Endodermal cell (in vitro differentiated cells): Measurements from ENCODE around the gene CIP2A. TPM values are rescaled to one million over a fixed set of nuclear protein-coding genes. Genes with fewer than 3 reads are reported as not detected.

Experiments
- DNase-seq: peaks from one replicate; pipeline ENCODE4 v3.0.0-alpha.2; 2017
- H3K27ac ChIP-seq: 2 replicates; pipeline ENCODE4 v1.5.1; 2013; ENCODE audit warnings: mild to moderate bottlenecking, low read depth, low read length, moderate library complexity
- H3K27me3 ChIP-seq: 2 replicates; pipeline ENCODE4 v1.6.1; 2013; ENCODE audit warnings: mild to moderate bottlenecking, low read length, moderate library complexity; ENCODE audit not compliant: insufficient read depth, control insufficient read depth, poor library complexity, severe bottlenecking
- H3K36me3 ChIP-seq: 2 replicates; pipeline ENCODE4 v1.7.0; 2013; ENCODE audit warnings: mild to moderate bottlenecking, low read length, moderate library complexity; ENCODE audit not compliant: control insufficient read depth, insufficient read depth
- H3K4me1 ChIP-seq: one replicate; pipeline ENCODE4 v1.7.0; 2013; ENCODE audit warnings: low read length; ENCODE audit not compliant: control insufficient read depth, insufficient read depth
- H3K4me3 ChIP-seq: 2 replicates; pipeline ENCODE4 v1.5.1; 2013; ENCODE audit warnings: mild to moderate bottlenecking, low read length, moderate library complexity
- H3K9ac ChIP-seq: 2 replicates; pipeline ENCODE4 v1.6.1; 2013; ENCODE audit warnings: mild to moderate bottlenecking, low read length, moderate library complexity; ENCODE audit not compliant: poor library complexity, severe bottlenecking; ENCODE audit errors: extremely low read depth
- H3K9me3 ChIP-seq: 2 replicates; pipeline ENCODE4 v1.6.1; 2013; ENCODE audit warnings: mild to moderate bottlenecking, low read length, moderate library complexity; ENCODE audit not compliant: control insufficient read depth
- H3K27ac Mint-ChIP-seq: 2 replicates; pipeline ENCODE4 v1.8.0; 2020; ENCODE audit warnings: mixed read lengths
- H3K27me3 Mint-ChIP-seq: 2 replicates; pipeline ENCODE4 v1.8.0; 2021; ENCODE audit warnings: mild to moderate bottlenecking, mixed read lengths; ENCODE audit not compliant: insufficient read depth
- H3K36me3 Mint-ChIP-seq: 2 replicates; pipeline ENCODE4 v1.8.0; 2020; ENCODE audit warnings: low read depth, mixed read lengths
- H3K4me1 Mint-ChIP-seq: 2 replicates; pipeline ENCODE4 v1.8.0; 2020; ENCODE audit warnings: mixed read lengths
- H3K4me3 Mint-ChIP-seq: 2 replicates; pipeline ENCODE4 v1.8.0; 2020; ENCODE audit warnings: mild to moderate bottlenecking, moderate library complexity, mixed read lengths
- H3K9me3 Mint-ChIP-seq: 2 replicates; pipeline ENCODE4 v1.8.0; 2020; ENCODE audit warnings: mild to moderate bottlenecking, mixed read lengths
- WGBS, 2 experiments: methylation state at CpG; one replicate each; pipeline versions ENCODE4 v1.1.5 to v1.1.7; 2013; ENCODE audit warnings: missing lambda C conversion rate in 2 of 2, mixed read lengths in 1 of 2; ENCODE audit not compliant: insufficient coverage in 1 of 2, insufficient read length in 1 of 2; 5-methylcytosine and 5-hydroxymethylcytosine counted together
- total RNA-seq, 2 donors: library from RNA; stranded (reverse); fragmentation: NEBNext Ultra II Directional in 1 of 2; extraction: Animal tissue kit (Norgen Biotek cat#: 25700) in 1 of 2; gene quantifications; 2 replicates in 1 of 2; 3 replicates in 1 of 2; pipeline ENCODE4 v1.2.1, GENCODE V29; 2021
- TF ChIP-seq, protein P1 (sequence below): fragments of 200-600 bp; sonication (generic); conservative IDR thresholded peaks from 2 replicates; pipeline ENCODE4 v1.5.0; 2021; ENCODE audit warnings: antibody characterized with exemption, mild to moderate bottlenecking

CIP2A gene
- total RNA-seq, 2 donors from 2014 or later: 30.3 to 43.6 TPM

DNA sequence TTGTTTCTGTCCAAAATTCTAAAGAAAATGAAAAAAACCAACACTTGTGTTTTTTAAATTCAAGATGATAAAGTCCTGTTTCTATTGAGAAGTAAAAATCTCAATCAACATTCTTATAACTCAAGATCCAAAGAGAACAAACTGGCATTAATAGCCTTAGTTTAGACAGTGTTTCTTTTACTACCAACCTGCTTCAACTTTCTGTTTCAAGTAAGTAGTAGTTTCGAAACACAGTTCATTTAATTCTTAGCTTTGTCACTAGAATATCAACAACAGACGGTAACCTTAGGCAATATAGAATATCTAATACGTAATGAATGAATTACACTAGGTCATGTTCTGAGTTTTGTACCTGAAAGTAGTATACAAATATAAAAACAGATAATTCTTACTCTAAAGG is 23.7 kb downstream of the CIP2A start:
- H3K4me1 Mint-ChIP-seq: no peaks in the 10 kb centered on the region
- 90% methylated on average over 2 of the region's 3 CpGs; no CpG with 5 or more reads in 1 of the 2 experiments for WGBS, 2 experiments
- no peak overlapping the region for H3K4me3 Mint-ChIP-seq
- Histone ChIP-seq H3K9ac (no peak overlapping the region), H3K27me3 (no peaks in the 10 kb centered on the region), H3K36me3 (peaks cover 58% of the 10 kb centered on the region), H3K9me3 (no peaks in the 10 kb centered on the region), H3K27ac (no peak overlapping the region), H3K4me1 (no peaks in the 10 kb centered on the region), H3K4me3 (no peak overlapping the region)
- no peaks in the 10 kb centered on the region for H3K9me3 Mint-ChIP-seq
- TF ChIP-seq, protein P1, sequence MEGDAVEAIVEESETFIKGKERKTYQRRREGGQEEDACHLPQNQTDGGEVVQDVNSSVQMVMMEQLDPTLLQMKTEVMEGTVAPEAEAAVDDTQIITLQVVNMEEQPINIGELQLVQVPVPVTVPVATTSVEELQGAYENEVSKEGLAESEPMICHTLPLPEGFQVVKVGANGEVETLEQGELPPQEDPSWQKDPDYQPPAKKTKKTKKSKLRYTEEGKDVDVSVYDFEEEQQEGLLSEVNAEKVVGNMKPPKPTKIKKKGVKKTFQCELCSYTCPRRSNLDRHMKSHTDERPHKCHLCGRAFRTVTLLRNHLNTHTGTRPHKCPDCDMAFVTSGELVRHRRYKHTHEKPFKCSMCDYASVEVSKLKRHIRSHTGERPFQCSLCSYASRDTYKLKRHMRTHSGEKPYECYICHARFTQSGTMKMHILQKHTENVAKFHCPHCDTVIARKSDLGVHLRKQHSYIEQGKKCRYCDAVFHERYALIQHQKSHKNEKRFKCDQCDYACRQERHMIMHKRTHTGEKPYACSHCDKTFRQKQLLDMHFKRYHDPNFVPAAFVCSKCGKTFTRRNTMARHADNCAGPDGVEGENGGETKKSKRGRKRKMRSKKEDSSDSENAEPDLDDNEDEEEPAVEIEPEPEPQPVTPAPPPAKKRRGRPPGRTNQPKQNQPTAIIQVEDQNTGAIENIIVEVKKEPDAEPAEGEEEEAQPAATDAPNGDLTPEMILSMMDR: no peak
- DNase-seq: no peak
- H3K27ac Mint-ChIP-seq: no peak overlapping the region
- H3K36me3 Mint-ChIP-seq: peaks cover 26% of the 10 kb centered on the region
- H3K27me3 Mint-ChIP-seq: no peaks in the 10 kb centered on the region

DNA sequence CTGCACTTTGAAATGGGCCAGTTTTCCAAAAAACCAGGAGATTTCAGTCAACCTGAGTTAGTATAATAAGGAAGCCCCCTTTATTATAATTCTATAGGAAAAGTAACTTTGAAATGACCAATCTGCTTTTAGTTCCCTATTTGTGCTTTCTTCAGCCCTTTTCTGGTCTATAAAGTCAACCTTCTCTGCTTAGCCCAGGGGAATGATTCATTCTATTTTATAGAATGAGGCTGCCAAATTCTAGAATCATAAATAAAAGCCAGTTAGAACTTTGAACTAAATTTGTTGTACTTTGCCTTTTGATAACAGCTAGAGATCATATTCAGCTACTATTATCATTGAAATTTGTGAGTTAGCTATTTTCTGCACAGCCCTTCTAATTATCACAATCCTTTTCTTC is 24.7 kb downstream of the CIP2A start:
- no peaks in the 10 kb centered on the region for H3K27me3 ChIP-seq
- no peak overlapping the region for H3K4me3 ChIP-seq
- no peak overlapping the region for H3K9ac ChIP-seq
- Mint-ChIP-seq H3K9me3 (no peaks in the 10 kb centered on the region), H3K36me3 (peaks cover 28% of the 10 kb centered on the region), H3K4me1 (no peaks in the 10 kb centered on the region), H3K27me3 (no peaks in the 10 kb centered on the region), H3K4me3 (no peak overlapping the region), H3K27ac (no peak overlapping the region)
- peaks cover 62% of the 10 kb centered on the region for H3K36me3 ChIP-seq
- no peak for DNase-seq
- no peaks in the 10 kb centered on the region for H3K9me3 ChIP-seq
- TF ChIP-seq, protein P1: no peak
- H3K27ac ChIP-seq: no peak overlapping the region
- H3K4me1 ChIP-seq: no peaks in the 10 kb centered on the region

DNA sequence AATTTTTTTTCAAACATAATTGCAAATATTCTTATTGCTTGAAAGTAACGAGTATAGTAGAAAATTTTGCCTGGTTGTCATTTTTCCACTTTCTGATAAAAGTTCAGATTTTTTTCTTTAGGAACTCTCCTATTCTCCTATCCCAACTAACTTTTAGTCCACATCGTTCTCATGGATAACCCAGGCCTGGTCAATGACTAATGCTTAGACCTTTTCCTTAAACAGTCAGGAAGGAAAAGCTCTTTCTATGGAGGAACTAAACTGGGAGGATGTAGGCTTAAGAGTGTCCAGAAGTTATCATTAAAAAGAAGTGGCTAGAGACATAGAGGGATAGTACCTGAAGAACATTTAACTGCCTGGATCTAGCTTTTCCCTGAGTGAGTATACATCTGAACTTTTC is 26.7 kb downstream of the CIP2A start:
- peaks cover 64% of the 10 kb centered on the region for H3K36me3 ChIP-seq
- no peak overlapping the region for H3K9ac ChIP-seq
- WGBS, 2 experiments: 97% methylated on average over 2 of the region's 2 CpGs; no CpG with 5 or more reads in 1 of the 2 experiments
- H3K36me3 Mint-ChIP-seq: peaks cover 34% of the 10 kb centered on the region
- no peak overlapping the region for H3K4me3 ChIP-seq
- DNase-seq: no peak
- H3K27me3 ChIP-seq: no peaks in the 10 kb centered on the region
- no peaks in the 10 kb centered on the region for H3K4me1 ChIP-seq
- no peaks in the 10 kb centered on the region for H3K9me3 Mint-ChIP-seq
- no peaks in the 10 kb centered on the region for H3K9me3 ChIP-seq
- TF ChIP-seq, protein P1: no peak
- H3K4me3 Mint-ChIP-seq: no peak overlapping the region
- no peak overlapping the region for H3K27ac Mint-ChIP-seq
- H3K27ac ChIP-seq: no peak overlapping the region
- H3K4me1 Mint-ChIP-seq: no peaks in the 10 kb centered on the region
- H3K27me3 Mint-ChIP-seq: no peaks in the 10 kb centered on the region
